H1 (cell line): Measurements from ENCODE around the gene RRAD. TPM values are rescaled to one million over a fixed set of nuclear protein-coding genes. Genes with fewer than 3 reads are reported as not detected.

Experiments
- CTCF ChIA-PET: fragments of 300-600 bp; sonication (Branson Sonifier 250); formaldehyde crosslinking; loops from one replicate; lab custom pipeline; 2021; ENCODE audit not compliant: partially characterized antibody; lab: Charles Lee
- POLR2A ChIA-PET: fragments of 300-600 bp; sonication (Branson Sonifier 250); formaldehyde crosslinking; loops from one replicate; lab custom pipeline; 2021; ENCODE audit warnings: inconsistent platforms; ENCODE audit not compliant: partially characterized antibody; lab: Charles Lee
- DNase-seq, 2 experiments: peaks; one replicate each; pipeline versions ENCODE4 v3.0.0 to v3.0.0-alpha.2; 2010 to 2022; ENCODE audit warnings: low spot score in 2 of 2, low read depth in 1 of 2, mixed read lengths in 1 of 2
- FAIRE-seq: peaks from 2 replicates; lab custom pipeline; 2011; peaks lifted over from hg19 to GRCh38; lab: Jason Lieb, UNC
- H2AFZ ChIP-seq: 2 replicates; pipeline ENCODE4 v1.8.1; 2012; ENCODE audit warnings: low read length, inconsistent platforms
- H2AK5ac ChIP-seq: 2 replicates; pipeline ENCODE4 v1.6.1; 2013; ENCODE audit warnings: low read depth, low read length
- H2BK120ac ChIP-seq: replicated peaks from 2 replicates; pipeline ENCODE3; 2013; ENCODE audit warnings: low read depth, low read length, inconsistent platforms
- H2BK12ac ChIP-seq: 2 replicates; pipeline ENCODE4 v1.6.1; 2013; ENCODE audit warnings: low read depth, low read length
- H2BK15ac ChIP-seq: 2 replicates; pipeline ENCODE4 v1.6.1; 2013; ENCODE audit warnings: low read length
- H2BK20ac ChIP-seq: 2 replicates; pipeline ENCODE4 v1.6.1; 2013; ENCODE audit warnings: low read length
- H2BK5ac ChIP-seq: 2 replicates; pipeline ENCODE4 v1.6.1; 2013; ENCODE audit warnings: low read depth, low read length
- H3K14ac ChIP-seq: 2 replicates; pipeline ENCODE4 v1.6.1; 2013; ENCODE audit warnings: inconsistent platforms; ENCODE audit not compliant: insufficient read length
- H3K18ac ChIP-seq: 2 replicates; pipeline ENCODE4 v1.6.1; 2013; ENCODE audit warnings: low read length; ENCODE audit errors: extremely low read depth
- H3K23ac ChIP-seq: 2 replicates; pipeline ENCODE4 v1.6.1; 2013; ENCODE audit warnings: inconsistent platforms; ENCODE audit not compliant: insufficient read length
- H3K23me2 ChIP-seq: 2 replicates; pipeline ENCODE4 v1.6.1; 2013; ENCODE audit warnings: low read depth, low read length
- H3K27ac ChIP-seq: 2 replicates; pipeline ENCODE4 v1.6.1; 2011; ENCODE audit warnings: low read depth, low read length, inconsistent platforms
- H3K27me3 ChIP-seq, 4 experiments: replicated peaks in 1 of 4; 1 replicate in 1 of 4; 2 replicates in 3 of 4; pipeline versions ENCODE4 v1.6.1 to v1.8.1; 2011 to 2013; ENCODE audit warnings: low read length in 3 of 4, mild to moderate bottlenecking in 3 of 4, inconsistent platforms in 2 of 4, mixed read lengths in 2 of 4, moderate library complexity in 1 of 4; ENCODE audit not compliant: control insufficient read depth in 3 of 4, insufficient read depth in 3 of 4; ENCODE audit errors: extremely low read depth in 1 of 4
- H3K36me3 ChIP-seq, 4 experiments: 2 replicates each; pipeline versions ENCODE4 v1.6.1 to v1.8.1; 2011 to 2013; ENCODE audit warnings: mild to moderate bottlenecking in 4 of 4, low read length in 3 of 4, moderate library complexity in 2 of 4, control low read depth in 1 of 4, inconsistent platforms in 1 of 4; ENCODE audit not compliant: insufficient read depth in 4 of 4, control insufficient read depth in 2 of 4
- H3K4ac ChIP-seq: replicated peaks from 2 replicates; pipeline ENCODE3; 2013; ENCODE audit warnings: low read length, low read depth, mixed read lengths, inconsistent platforms; ENCODE audit not compliant: insufficient read length
- H3K4me1 ChIP-seq, 4 experiments: replicated peaks in 1 of 4; 1 replicate in 1 of 4; 2 replicates in 3 of 4; pipeline versions ENCODE4 v1.6.1 to v1.8.1; 2011 to 2013; ENCODE audit warnings: low read length in 3 of 4, inconsistent platforms in 2 of 4, mixed read lengths in 1 of 4; ENCODE audit not compliant: insufficient read depth in 4 of 4, control insufficient read depth in 3 of 4
- H3K4me2 ChIP-seq, 2 experiments: 2 replicates each; pipeline versions ENCODE4 v1.6.1 to v1.8.1; 2011 to 2013; ENCODE audit warnings: low read depth in 2 of 2, low read length in 2 of 2, control low read depth in 1 of 2, inconsistent platforms in 1 of 2, mild to moderate bottlenecking in 1 of 2; ENCODE audit not compliant: insufficient read depth in 1 of 2
- H3K4me3 ChIP-seq, 4 experiments: fragments of 200-600, 300-600 bp in 1 of 4; sonication (generic), shearing (Covaris generic), sonication (Bioruptor Twin) in 1 of 4; 2 replicates each; pipeline versions ENCODE4 v1.5.1 to v1.8.1; 2011 to 2016; ENCODE audit warnings: low read length in 4 of 4, low read depth in 3 of 4, control low read depth in 2 of 4, inconsistent platforms in 2 of 4, mild to moderate bottlenecking in 2 of 4, mixed read lengths in 1 of 4, moderate library complexity in 1 of 4; ENCODE audit not compliant: insufficient read depth in 2 of 4; ENCODE audit errors: extremely low read depth in 1 of 4
- H3K56ac ChIP-seq: replicated peaks from 2 replicates; pipeline ENCODE3; 2013; ENCODE audit warnings: low read depth, mild to moderate bottlenecking, mixed read lengths, low read length, inconsistent platforms; ENCODE audit not compliant: insufficient read length
- H3K79me1 ChIP-seq: 2 replicates; pipeline ENCODE4 v1.6.1; 2013; ENCODE audit warnings: low read depth, low read length, control low read depth
- H3K79me2 ChIP-seq, 2 experiments: 2 replicates each; pipeline versions ENCODE4 v1.6.1 to v1.8.1; 2012 to 2013; ENCODE audit warnings: low read length in 2 of 2, mild to moderate bottlenecking in 2 of 2, inconsistent platforms in 1 of 2; ENCODE audit not compliant: insufficient read depth in 2 of 2, control insufficient read depth in 1 of 2
- H3K9ac ChIP-seq, 4 experiments: replicated peaks in 1 of 4; 1 replicate in 1 of 4; 2 replicates in 3 of 4; pipeline versions ENCODE4 v1.6.1 to v1.8.1; 2011 to 2013; ENCODE audit warnings: low read depth in 3 of 4, low read length in 3 of 4, control low read depth in 2 of 4, mild to moderate bottlenecking in 2 of 4, moderate library complexity in 2 of 4, inconsistent platforms in 1 of 4; ENCODE audit errors: extremely low read depth in 1 of 4
- H3K9me3 ChIP-seq, 2 experiments: 2 replicates each; pipeline versions ENCODE4 v1.6.1 to v1.8.1; 2012 to 2013; ENCODE audit warnings: mild to moderate bottlenecking in 2 of 2, moderate library complexity in 2 of 2, control low read depth in 1 of 2, inconsistent platforms in 1 of 2, low read depth in 1 of 2, low read length in 1 of 2, mixed read lengths in 1 of 2; ENCODE audit not compliant: insufficient read depth in 2 of 2
- H4K20me1 ChIP-seq, 2 experiments: replicated peaks in 1 of 2; 2 replicates each; pipeline versions ENCODE3 to v1.8.1; 2011 to 2013; ENCODE audit warnings: inconsistent platforms in 2 of 2, low read length in 2 of 2, mild to moderate bottlenecking in 1 of 2; ENCODE audit not compliant: insufficient read depth in 2 of 2, control insufficient read depth in 1 of 2
- H4K5ac ChIP-seq: 2 replicates; pipeline ENCODE4 v1.6.1; 2013; ENCODE audit warnings: low read length, low read depth, mixed read lengths, inconsistent platforms; ENCODE audit not compliant: insufficient read length
- H4K8ac ChIP-seq: 2 replicates; pipeline ENCODE4 v1.8.0; 2013; ENCODE audit warnings: mild to moderate bottlenecking, moderate library complexity, low read length, inconsistent platforms; ENCODE audit not compliant: insufficient read depth; ENCODE audit errors: extremely low read depth
- H4K91ac ChIP-seq: replicated peaks from 2 replicates; pipeline ENCODE3; 2013; ENCODE audit warnings: low read length, mixed read lengths, inconsistent platforms; ENCODE audit not compliant: insufficient read length
- EGR1 ChIP-seq: IDR thresholded peaks from 2 replicates; pipeline ENCODE4 v1.6.1; 2011; ENCODE audit warnings: low read depth, low read length, borderline replicate concordance
- GTF2F1 ChIP-seq: IDR thresholded peaks from 2 replicates; pipeline ENCODE4 v1.6.1; 2012; ENCODE audit warnings: low read depth, low read length, improper control_type of control experiment, borderline replicate concordance
- KDM4A ChIP-seq: IDR thresholded peaks from one replicate; pipeline ENCODE4 v1.7.1; 2012; ENCODE audit warnings: low read depth, mild to moderate bottlenecking, moderate library complexity, low read length, inconsistent platforms; ENCODE audit not compliant: severe bottlenecking
- NANOG ChIP-seq: IDR thresholded peaks from 2 replicates; pipeline ENCODE4 v1.6.1; 2011; ENCODE audit warnings: low read length, low read depth, mild to moderate bottlenecking, inconsistent platforms; ENCODE audit not compliant: insufficient read depth, poor library complexity, severe bottlenecking
- NRF1 ChIP-seq: IDR thresholded peaks from 2 replicates; pipeline ENCODE4 v1.6.1; 2011; ENCODE audit warnings: mild to moderate bottlenecking, low read depth, low read length, improper control_type of control experiment
- RAD21 ChIP-seq, 2 experiments: IDR thresholded peaks in 1 of 2; conservative IDR thresholded peaks in 1 of 2; 2 replicates each; pipeline ENCODE4 v1.6.1; 2011; ENCODE audit warnings: low read depth in 2 of 2, low read length in 2 of 2, improper control_type of control experiment in 1 of 2, inconsistent platforms in 1 of 2, mild to moderate bottlenecking in 1 of 2, moderate library complexity in 1 of 2
- RBBP5 ChIP-seq: IDR thresholded peaks from 2 replicates; pipeline ENCODE4 v1.7.1; 2012; ENCODE audit warnings: low read depth, mild to moderate bottlenecking, inconsistent platforms, low read length, moderate library complexity, borderline replicate concordance
- SAP30 ChIP-seq: fragments of 300-600 bp; sonication (generic); IDR thresholded peaks from 2 replicates; pipeline ENCODE4 v1.7.1; 2012; ENCODE audit warnings: low read length, moderate library complexity, mild to moderate bottlenecking, inconsistent platforms; ENCODE audit not compliant: insufficient read depth, insufficient replicate concordance
- SIN3A ChIP-seq, 2 experiments: IDR thresholded peaks in 1 of 2; conservative IDR thresholded peaks in 1 of 2; 2 replicates each; pipeline ENCODE4 v1.6.1; 2011 to 2012; ENCODE audit warnings: low read length in 2 of 2, improper control_type of control experiment in 1 of 2, low read depth in 1 of 2, mild to moderate bottlenecking in 1 of 2
- SP2 ChIP-seq: IDR thresholded peaks from 2 replicates; pipeline ENCODE4 v1.6.1; 2012; ENCODE audit warnings: mild to moderate bottlenecking, low read length, inconsistent platforms
- SP4 ChIP-seq: IDR thresholded peaks from 2 replicates; pipeline ENCODE4 v1.6.1; 2012; ENCODE audit warnings: low read length, inconsistent platforms
- WGBS, 2 experiments: shearing (Covaris generic) in 1 of 2; methylation state at CpG; one replicate each; pipeline versions ENCODE4 v1.1.6 to v1.1.7; 2013 to 2015; ENCODE audit warnings: low lambda C conversion rate in 2 of 2, mixed read lengths in 2 of 2, inconsistent platforms in 1 of 2, low coverage in 1 of 2, missing lambda C conversion rate in 1 of 2; ENCODE audit not compliant: insufficient replicate concordance in 2 of 2, insufficient coverage in 1 of 2, insufficient read length in 1 of 2; ENCODE audit errors: extremely low coverage in 1 of 2, missing lambda C conversion rate in 1 of 2; 5-methylcytosine and 5-hydroxymethylcytosine counted together
- polyA plus RNA-seq, 7 experiments: library from polyadenylated mRNA; depleted of rRNA in 3 of 7; stranded (reverse) in 5 of 7; unstranded in 2 of 7; fragments of >200 nt in 5 of 7; fragments of 200-250 nt in 2 of 7; gene quantifications; 1 replicate in 5 of 7; 2 replicates in 1 of 7; 4 replicates in 1 of 7; pipeline versions ENCODE4 v1.2.1 to v1.2.3, GENCODE V29; 2011 to 2013; ENCODE audit warnings: missing spikeins in 2 of 7, mixed read lengths in 2 of 7
- total RNA-seq: library from RNA; stranded (reverse); fragmentation: NEBNext Ultra II Directional; extraction: Animal tissue kit (Norgen Biotek cat#: 25700); gene quantifications from 2 replicates; pipeline ENCODE4 v1.2.1, GENCODE V29; 2021
- TF ChIP-seq, protein P1 (sequence below): IDR thresholded peaks from 2 replicates; pipeline ENCODE4 v1.6.1; 2012; ENCODE audit warnings: inconsistent platforms

The RRAD gene
- total and polyA plus RNA-seq, 2 of the 8 experiments (the other 6 are each of a cell fraction or from before 2014, with no cell fraction given) = 0.17 TPM; not detected in 1

DNA sequence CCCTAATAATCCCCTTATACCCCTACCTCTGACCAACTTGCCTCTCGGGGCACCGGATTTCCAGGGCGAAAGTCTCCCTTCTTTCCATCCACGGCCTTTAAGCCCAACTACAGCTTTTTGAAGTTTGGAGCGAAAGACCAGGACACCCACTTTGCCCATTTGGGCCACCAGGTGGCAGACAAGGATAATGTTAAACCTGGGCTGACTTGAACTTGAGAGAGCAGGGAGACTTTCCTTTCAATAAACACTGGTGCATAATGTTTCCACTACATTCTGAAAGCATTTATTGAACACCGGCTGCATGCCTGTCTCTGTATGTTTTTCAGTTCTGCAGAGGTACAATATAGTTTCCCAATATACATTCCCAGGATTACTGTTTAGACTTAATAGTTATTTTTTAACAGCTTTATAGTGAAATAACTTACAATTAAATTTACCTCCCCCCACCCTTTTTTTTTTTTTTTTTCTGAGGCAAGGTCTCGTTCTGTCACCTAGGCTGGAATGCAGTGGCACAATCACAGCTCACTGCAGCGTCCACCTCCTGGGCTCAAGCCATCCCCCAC, 28.8 kb upstream of the RRAD start:
- H4K91ac ChIP-seq = no peak overlapping the region
- no peak overlapping the region for H3K27ac ChIP-seq
- H3K79me1 ChIP-seq = no peaks in the 10 kb centered on the region
- H3K14ac ChIP-seq = no peak overlapping the region
- no peaks in the 10 kb centered on the region; the same call in 1 of the 2 replicates for H3K23me2 ChIP-seq
- H3K18ac ChIP-seq = no peak overlapping the region
- no peak overlapping the region for H3K9ac ChIP-seq
- no peak overlapping the region for H2BK12ac ChIP-seq
- no peaks in the 10 kb centered on the region for H3K36me3 ChIP-seq
- no peak overlapping the region for H2BK5ac ChIP-seq
- no peak overlapping the region for H3K23ac ChIP-seq
- H4K5ac ChIP-seq = no peak overlapping the region
- H3K4me3 ChIP-seq = no peak overlapping the region
- WGBS, 2 experiments = 51% methylated on average over 7 of the region's 8 CpGs; no CpG with 5 or more reads in 1 of the 2 experiments
- no peaks in the 10 kb centered on the region for H3K4me1 ChIP-seq
- no peak overlapping the region for H3K56ac ChIP-seq
- peak; percentile 78 for FAIRE-seq
- no peaks in the 10 kb centered on the region for H4K20me1 ChIP-seq
- H3K9me3 ChIP-seq = no peaks in the 10 kb centered on the region
- H3K79me2 ChIP-seq = no peaks in the 10 kb centered on the region
- ChIA-PET CTCF (interaction anchor here (0.6 to 3.4 kb wide), 33 partner anchors 8 to 306 kb away, joined by 3 to 18 read pairs (median 4); partner anchors contain the start of genes B3GNT9, CES3 and ELMO3), POLR2A (no interaction called here)
- H2BK15ac ChIP-seq = no peak overlapping the region
- H3K27me3 ChIP-seq = peaks cover 0 to 14% (median 13%) of the 10 kb centered on the region in 4 experiments; a peak in 6 of 7 replicates
- H2BK120ac ChIP-seq = no peak overlapping the region
- H4K8ac ChIP-seq = no peak overlapping the region
- H3K4ac ChIP-seq = no peak overlapping the region
- DNase-seq = peak; percentile 38 to 88
- no peak overlapping the region for H2AFZ ChIP-seq
- no peak overlapping the region for H2AK5ac ChIP-seq
- no peak overlapping the region for H2BK20ac ChIP-seq
- no peak overlapping the region for H3K4me2 ChIP-seq
- TF ChIP-seq EGR1 (no peak), NRF1 (no peak), SP4 (no peak), KDM4A (no peak), RBBP5 (no peak), SAP30 (no peak), NANOG (no peak), RAD21 (IDR thresholded peaks at IDR 0.05 in 1 of 2, conservative IDR thresholded peaks at IDR 0.05 in 1 of 2; ENCODE audit: low read depth in 2 of 2, low read length in 2 of 2) (peak; percentile 88 to 90), GTF2F1 (no peak), SP2 (no peak), SIN3A (conservative IDR thresholded peaks at IDR 0.05 in 1 of 2, IDR thresholded peaks at IDR 0.05 in 1 of 2; ENCODE audit: low read depth in 1 of 2, low read length in 2 of 2) (peak in 1 of 2 experiments; percentile 43; a peak in 1 of 4 replicates)
- TF ChIP-seq, protein P1, sequence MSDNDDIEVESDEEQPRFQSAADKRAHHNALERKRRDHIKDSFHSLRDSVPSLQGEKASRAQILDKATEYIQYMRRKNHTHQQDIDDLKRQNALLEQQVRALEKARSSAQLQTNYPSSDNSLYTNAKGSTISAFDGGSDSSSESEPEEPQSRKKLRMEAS = no peak
